HG03045 (cell line): ENCODE results near the gene TUBGCP2.

ENCODE experiments used
- ATAC-seq: cut with Tn5 transposase; IDR thresholded peaks from one replicate; pipeline ENCODE4 v1.9.1; 2021; ENCODE audit warnings: mild to moderate bottlenecking, moderate library complexity; ENCODE audit not compliant: unreplicated experiment

TUBGCP2 gene

GRCh38 chr10:133306941-133307379 lies 1.7 kb downstream of the TUBGCP2 start:
- ATAC-seq: no peak

- ATAC-seq: no peak
These were observed 2.6 kb downstream of the TUBGCP2 start for GRCh38 chr10:133306097-133306476.

GRCh38 chr10:133303206-133303605 lies 5.5 kb downstream of the TUBGCP2 start:
- no peak for ATAC-seq

DNA sequence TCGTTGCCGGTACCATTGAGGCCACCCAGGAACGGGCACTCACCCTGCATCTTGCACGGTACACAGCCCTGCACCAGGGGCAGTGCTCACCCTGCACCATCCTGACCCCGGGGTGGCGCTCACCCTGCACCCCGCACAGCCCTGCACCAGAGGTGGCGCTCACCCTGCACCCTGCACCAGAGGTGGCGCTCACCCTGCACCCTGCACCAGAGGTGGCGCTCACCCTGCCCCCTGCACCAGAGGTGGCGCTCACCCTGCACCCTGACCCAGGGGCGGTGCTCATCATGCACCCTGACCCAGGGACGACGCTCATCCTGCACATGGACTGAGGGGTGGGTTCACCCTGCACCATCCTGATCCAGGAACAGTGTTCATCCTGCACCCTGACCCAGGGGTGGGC lies 6.4 kb downstream of the TUBGCP2 start:
- ATAC-seq: no peak

- ATAC-seq: no peak
These were observed 8.9 kb downstream of the TUBGCP2 start for GRCh38 chr10:133299738-133300137.

- ATAC-seq: no peak
These were observed 9.4 kb downstream of the TUBGCP2 start for GRCh38 chr10:133299224-133299623.

DNA sequence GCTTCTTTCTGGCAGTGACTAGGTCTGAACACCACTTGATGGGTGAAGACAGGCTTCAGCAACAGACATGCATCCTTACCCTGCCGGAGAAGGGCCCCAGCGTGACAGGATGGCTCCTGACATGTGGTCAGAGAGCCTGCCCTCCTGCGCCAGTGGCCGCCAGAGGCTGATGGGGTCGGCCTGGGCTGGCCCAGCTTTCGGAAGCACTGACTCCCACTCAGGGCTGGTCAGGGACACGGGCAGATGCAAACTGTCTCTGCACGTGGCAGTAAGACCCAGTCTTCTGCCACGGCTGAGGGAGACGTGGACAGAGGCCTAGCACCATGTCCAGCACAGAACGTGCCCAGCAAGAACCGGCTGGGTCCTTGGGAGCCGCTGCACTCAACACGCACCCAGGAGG lies 10.2 kb downstream of the TUBGCP2 start:
- ATAC-seq: no peak

- ATAC-seq: no peak
These were observed 11.2 kb downstream of the TUBGCP2 start for GRCh38 chr10:133297504-133297903.

DNA sequence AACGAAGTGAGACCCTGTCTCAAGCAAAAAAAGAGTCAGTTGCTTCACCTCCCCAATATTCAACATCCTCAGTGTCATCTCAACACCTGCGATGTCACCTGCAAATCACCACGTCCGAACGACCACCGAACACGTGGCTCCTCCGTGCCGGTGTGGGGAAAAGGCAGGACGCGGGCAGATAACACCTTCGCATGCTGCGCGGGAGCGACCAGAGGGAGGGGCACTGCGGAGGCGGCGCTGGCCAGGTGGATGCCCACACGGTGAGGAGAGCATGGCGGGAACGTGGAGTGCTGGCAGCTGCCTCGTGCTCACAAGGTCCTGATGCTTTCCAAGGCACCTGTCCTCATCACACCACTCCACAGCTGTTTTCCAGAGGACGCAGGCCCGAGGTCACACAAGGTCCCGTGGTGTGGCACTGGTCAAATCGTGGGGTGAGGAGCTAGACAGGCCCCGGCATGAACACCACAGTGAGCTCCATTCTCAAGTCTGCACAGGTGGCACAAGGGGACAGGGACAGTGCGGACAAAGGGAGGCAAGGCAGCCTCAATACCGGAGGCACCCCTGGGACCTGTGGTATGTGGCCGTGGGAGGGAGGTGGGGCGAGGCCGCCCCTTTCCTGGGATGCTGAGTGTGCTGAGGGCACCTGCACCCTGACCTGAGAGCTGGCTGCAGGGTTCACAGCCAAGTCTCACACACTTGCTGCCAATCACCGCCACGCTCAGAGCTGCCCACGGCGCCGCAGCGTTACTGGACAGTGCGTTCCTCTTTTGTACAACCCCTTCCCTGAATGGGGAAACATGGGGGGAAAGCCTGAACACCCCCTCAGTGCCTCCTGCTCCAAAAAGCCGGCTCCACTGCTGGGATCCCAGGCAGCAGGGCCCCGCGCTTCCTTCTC lies 13.0 kb downstream of the TUBGCP2 start:
- ATAC-seq: no peak

GRCh38 chr10:133294189-133294588 lies 14.5 kb downstream of the TUBGCP2 start:
- no peak for ATAC-seq

DNA sequence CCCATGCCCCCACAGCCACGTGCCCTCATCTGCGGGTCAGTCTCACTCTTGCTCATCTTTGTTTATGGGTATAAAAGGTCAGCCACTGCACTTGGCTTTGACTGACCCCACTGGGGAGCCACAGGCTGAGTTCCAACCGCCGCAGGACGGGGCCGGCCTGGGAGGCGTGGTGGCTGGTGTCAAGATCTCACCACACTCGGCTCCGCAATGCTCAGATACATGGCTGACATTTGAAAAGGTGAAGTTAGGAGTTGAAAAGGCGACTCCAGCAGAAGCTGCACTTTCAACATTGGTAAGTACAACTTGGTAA lies 14.9 kb downstream of the TUBGCP2 start:
- no peak for ATAC-seq

DNA sequence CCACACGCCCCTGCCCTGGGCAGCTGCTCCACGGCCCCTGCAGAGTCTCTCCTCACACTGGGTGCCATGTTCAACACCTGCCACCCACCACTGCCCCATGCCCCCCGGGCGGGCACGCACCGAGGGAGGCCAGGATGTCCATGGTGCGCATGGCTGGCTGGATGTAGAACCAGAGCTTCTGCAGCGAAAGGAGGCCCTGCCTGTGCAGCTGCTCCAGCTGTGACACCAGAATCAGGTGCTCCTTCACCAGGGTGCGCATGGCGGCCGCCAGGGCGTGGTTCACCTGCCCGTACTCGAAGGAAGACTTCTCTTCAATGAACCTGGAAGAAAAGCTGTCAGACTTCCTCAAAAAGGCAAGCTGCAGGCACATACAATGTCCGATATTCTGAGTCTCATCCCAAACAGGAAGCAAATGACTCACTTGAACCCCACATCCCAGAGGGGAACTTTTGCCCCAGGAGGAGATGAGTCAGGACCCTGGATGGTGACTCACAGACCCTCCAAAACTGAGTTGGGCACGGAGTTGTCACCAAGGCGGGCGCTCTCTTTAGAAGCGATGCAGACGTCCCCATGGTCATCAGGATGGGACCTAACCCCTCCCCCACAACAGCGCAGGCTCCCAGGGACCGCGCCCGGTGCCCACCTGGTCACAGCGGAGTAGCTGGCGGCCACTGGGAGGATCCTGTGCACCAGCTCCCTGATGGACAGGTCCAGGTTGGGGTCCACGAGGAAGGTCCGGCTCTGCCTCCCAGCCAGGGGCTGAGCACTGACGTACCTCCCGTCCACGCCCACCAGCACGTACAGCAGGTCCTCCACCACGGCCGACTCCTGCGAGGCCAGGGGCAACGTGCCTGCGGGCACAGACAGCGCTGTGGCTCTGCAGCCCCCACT lies 15.5 kb downstream of the TUBGCP2 start:
- no peak for ATAC-seq

DNA sequence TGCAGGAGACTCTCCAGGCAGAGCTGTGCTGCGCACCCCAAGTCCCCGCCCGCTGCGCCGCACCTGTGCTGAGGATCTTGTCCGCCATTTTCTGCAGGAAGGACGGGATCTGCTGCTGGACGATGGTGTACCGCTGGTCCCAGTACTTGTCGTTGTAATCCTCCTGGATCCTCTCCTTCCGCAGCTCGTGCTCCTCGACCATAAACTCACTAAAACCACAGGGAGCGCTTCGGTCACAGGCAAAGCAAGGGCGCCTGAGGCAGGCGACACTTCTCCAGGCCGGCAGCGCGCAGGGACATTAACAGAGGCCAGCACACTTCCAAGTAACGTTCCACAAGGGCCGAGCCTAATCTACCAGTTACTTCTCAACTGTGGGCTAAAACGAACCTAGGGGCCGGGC lies 18.9 kb downstream of the TUBGCP2 start:
- ATAC-seq: no peak

- no peak for ATAC-seq
These were observed 20.7 kb downstream of the TUBGCP2 start for GRCh38 chr10:133287832-133288500.

DNA sequence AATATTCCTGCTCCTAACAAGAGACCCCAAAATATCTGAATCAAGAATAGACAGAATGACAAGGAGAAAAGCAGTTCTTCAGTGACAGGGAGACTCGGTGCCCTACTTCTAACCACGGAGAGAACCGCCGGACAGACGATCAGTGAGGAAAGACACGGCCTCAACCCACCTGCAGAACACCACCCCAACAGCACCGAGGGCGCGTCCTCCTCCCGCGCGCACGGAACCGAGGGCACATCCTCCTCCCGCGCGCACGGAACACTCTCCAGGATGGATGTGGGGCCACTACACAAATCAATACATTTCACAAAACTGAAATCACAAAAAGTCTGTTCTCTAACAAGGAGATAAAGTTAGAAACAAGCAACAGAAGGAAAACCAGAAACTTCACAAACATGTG lies 22.3 kb downstream of the TUBGCP2 start:
- ATAC-seq: no peak

- ATAC-seq: no peak
These were observed 23.5 kb downstream of the TUBGCP2 start for GRCh38 chr10:133285217-133285616.

GRCh38 chr10:133283931-133284330 lies 24.7 kb downstream of the TUBGCP2 start:
- ATAC-seq: no peak

GRCh38 chr10:133282846-133283390 lies 25.8 kb downstream of the TUBGCP2 start:
- no peak for ATAC-seq

DNA sequence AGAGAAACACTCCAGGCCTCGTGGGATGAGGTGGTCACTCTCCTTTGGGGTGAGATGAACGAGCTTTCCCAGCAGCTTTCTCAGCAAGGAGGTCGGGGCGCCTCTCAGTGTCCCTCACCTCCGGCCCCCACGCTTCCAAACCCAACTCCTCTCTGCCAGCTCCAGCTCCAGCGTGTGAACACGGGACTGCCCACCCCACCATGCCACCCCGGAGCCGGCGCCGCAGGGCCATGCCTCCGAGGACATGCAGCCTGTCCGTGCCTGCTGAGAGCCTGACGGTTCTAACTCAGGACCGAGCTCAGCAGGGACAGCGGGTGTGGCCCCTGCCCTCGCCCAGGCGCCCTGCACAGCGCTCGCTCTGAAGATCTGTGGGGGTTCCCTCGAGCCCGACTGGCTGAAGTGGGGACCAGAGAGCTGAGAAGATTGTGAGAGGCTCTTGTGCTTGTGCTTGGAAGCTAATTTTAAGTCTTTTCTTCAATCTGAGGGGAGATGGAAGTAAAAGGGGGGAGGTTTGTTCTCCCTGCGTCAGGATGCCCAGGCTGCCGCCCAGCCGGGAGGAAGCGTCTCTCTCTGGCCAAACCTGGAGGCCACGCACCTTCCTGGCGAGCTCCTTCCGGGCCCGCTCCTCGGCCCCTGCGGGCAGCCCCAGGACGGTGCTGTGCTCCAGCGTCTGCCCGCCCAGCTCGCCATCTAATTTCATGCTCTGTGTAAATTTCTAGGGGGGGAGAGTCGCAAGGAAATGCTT lies 26.9 kb downstream of the TUBGCP2 start:
- ATAC-seq: no peak

DNA sequence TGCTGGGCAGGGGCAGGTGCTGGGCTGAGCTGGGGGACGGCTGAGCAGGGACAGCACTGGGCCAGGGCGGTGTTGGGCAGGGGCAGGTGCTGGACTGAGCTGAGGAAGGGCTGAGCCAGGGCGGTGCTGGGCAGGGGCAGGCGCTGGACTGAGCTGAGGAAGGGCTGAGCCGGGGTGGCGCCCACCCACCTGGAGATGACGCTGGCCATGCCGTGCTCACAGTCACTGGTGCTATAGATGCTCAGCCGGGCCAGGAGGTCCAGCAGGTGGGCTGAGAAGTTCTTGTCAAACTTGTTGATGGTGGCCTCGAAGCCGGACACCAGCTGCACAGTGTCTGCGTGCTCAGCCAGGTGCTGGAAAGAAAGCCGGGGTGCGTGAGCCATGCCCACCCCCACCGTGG lies 27.6 kb downstream of the TUBGCP2 start:
- ATAC-seq: no peak
